Posterior vena cava (tissue), 2 donors: ENCODE results near the gene CREB1. TPM values are rescaled to one million over a fixed set of nuclear protein-coding genes. Genes with fewer than 3 reads are reported as not detected.

Experiments
- DNase-seq: peaks from one replicate; pipeline ENCODE4 v3.0.0-alpha.2; 2020; ENCODE audit warnings: low spot score
- intact Hi-C, 2 donors: fragments of 100-400 bp; cut with DNase I; formaldehyde crosslinking; loops; one replicate each; pipeline versions ENCODE4 v1.14.1 to v1.14.2; 2022 to 2023
- total RNA-seq, 2 donors: library from RNA; stranded (reverse); fragmentation: NEBNext Ultra II Directional; extraction: Animal tissue kit (Norgen Biotek cat#: 25700); gene quantifications; one replicate each; pipeline ENCODE4 v1.2.1, GENCODE V29; 2021
- donor health status: DM: yes; HTN: yes; CAD: no.
- donor health status: DM: yes; HTN: yes; CAD: no.

The CREB1 gene
- total RNA-seq, 2 donors from 2014 or later = 62.0 to 67.9 TPM

GRCh38 chr2:207594731-207595130, 65.0 kb downstream of the CREB1 start:
- DNase-seq = no peak
- intact Hi-C loops = no loop called here

GRCh38 chr2:207599636-207600035, 69.9 kb downstream of the CREB1 start:
- no peak for DNase-seq
- intact Hi-C loops = loop anchor here in 1 of 2 donors (1.0 kb wide), 1 partner anchor 18 kb away; no protein-coding TSS in a partner anchor

- intact Hi-C loops = no loop called here
- no peak for DNase-seq
These were observed 70.5 kb downstream of the CREB1 start for GRCh38 chr2:207600231-207600630.

- DNase-seq = no peak
- intact Hi-C loops = no loop called here
These were observed 72.0 kb downstream of the CREB1 start for GRCh38 chr2:207601774-207602173.

- no peak for DNase-seq
- intact Hi-C loops = no loop called here
These were observed 73.7 kb downstream of the CREB1 start for GRCh38 chr2:207603486-207603885.

- DNase-seq = no peak
- intact Hi-C loops = no loop called here
These were observed 76.6 kb downstream of the CREB1 start for GRCh38 chr2:207606399-207606798.

- DNase-seq = no peak
- intact Hi-C loops = no loop called here
These were observed 77.1 kb downstream of the CREB1 start for GRCh38 chr2:207606829-207607228.

- intact Hi-C loops = no loop called here
These were observed 83.0 kb downstream of the CREB1 start for GRCh38 chr2:207612714-207613113.

GRCh38 chr2:207614824-207615223, 85.1 kb downstream of the CREB1 start:
- no peak for DNase-seq
- intact Hi-C loops = no loop called here

More at GRCh38 chr2:207612714-207613113, 83.0 kb downstream of the CREB1 start:
- DNase-seq = no peak

- intact Hi-C loops = no loop called here
- DNase-seq = no peak
These were observed 86.4 kb downstream of the CREB1 start for GRCh38 chr2:207616185-207616584.

- intact Hi-C loops = loop anchor here in 1 of 2 donors (1.0 kb wide), 1 partner anchor 18 kb away; no protein-coding TSS in a partner anchor
- no peak for DNase-seq
These were observed 87.4 kb downstream of the CREB1 start for GRCh38 chr2:207617011-207617671.

- intact Hi-C loops = no loop called here
These were observed 90.0 kb downstream of the CREB1 start for GRCh38 chr2:207619764-207620203.

GRCh38 chr2:207621501-207622039, 91.8 kb downstream of the CREB1 start:
- intact Hi-C loops = no loop called here
- no peak for DNase-seq

More at GRCh38 chr2:207619764-207620203, 90.0 kb downstream of the CREB1 start:
- DNase-seq = no peak

GRCh38 chr2:207624185-207625013, 94.6 kb downstream of the CREB1 start:
- peak; percentile 89 for DNase-seq
- intact Hi-C loops = loop anchor here in 1 of 2 donors (5.0 kb wide), 1 partner anchor 88 kb away; the partner anchor contains the start of gene CCNYL1

GRCh38 chr2:207625014-207625907, 95.5 kb downstream of the CREB1 start, which contains the start of gene METTL21A:
Gene METTL21A (minus strand): TSS chr2:207625394. CDS start chr2:207624375, 1,019 bp downstream.
- DNase-seq = peak; percentile 96
- intact Hi-C loops = loop anchor here in 1 of 2 donors (5.0 kb wide), 1 partner anchor 87 kb away; the partner anchor contains the start of gene CCNYL1

GRCh38 chr2:207629553-207629952, 99.8 kb downstream of the CREB1 start:
- intact Hi-C loops = loop anchor here in 1 of 2 donors (5.0 kb wide), 1 partner anchor 83 kb away; the partner anchor contains the start of gene CCNYL1
- no peak for DNase-seq

- intact Hi-C loops = no loop called here
These were observed 100.7 kb downstream of the CREB1 start for GRCh38 chr2:207630491-207630890.

GRCh38 chr2:207632575-207633493, 103.1 kb downstream of the CREB1 start:
- no peak for DNase-seq
- intact Hi-C loops = no loop called here

More at GRCh38 chr2:207630491-207630890, 100.7 kb downstream of the CREB1 start:
- no peak for DNase-seq
